HCT116 (cell line): ENCODE data around the gene CFAP74. TPM values are rescaled to one million over a fixed set of nuclear protein-coding genes. Genes with fewer than 3 reads are reported as not detected.

ENCODE experiments used
- ATAC-seq: fragments of 200-7000 bp; cut with Tn5 transposase; 2 replicates; pipeline ENCODE4 v1.9.1; 2020; ENCODE audit warnings: mild to moderate bottlenecking, moderate library complexity
- BruUV-seq: library from RNA; stranded (reverse); fragments of 400-500 nt; replicated peaks from 2 replicates; lab custom pipeline; 2021; lab: Mats Ljungman, UMichigan
- CTCF ChIA-PET: fragments of 300-600 bp; sonication (Branson Sonifier 250); formaldehyde crosslinking; loops from one replicate; lab custom pipeline; 2021; ENCODE audit warnings: antibody characterized with exemption; lab: Charles Lee
- POLR2A ChIA-PET: fragments of 300-600, 350-600 bp; sonication (Branson Sonifier 250); formaldehyde crosslinking; loops from one replicate; lab custom pipeline; 2021; ENCODE audit warnings: antibody characterized with exemption; lab: Charles Lee
- RAD21 ChIA-PET, 2 experiments: fragments of 300-600 bp; sonication (Branson Sonifier 250); formaldehyde crosslinking; loops; one replicate each; lab custom pipeline; 2023; ENCODE audit warnings: low total read pairs in 2 of 2; ENCODE audit not compliant: uncharacterized antibody in 2 of 2, unreplicated experiment in 2 of 2, low non-redundant PET in 1 of 2; lab: Charles Lee
- DNase-seq: peaks from one replicate; pipeline ENCODE4 v3.0.0-alpha.2; 2010; ENCODE audit warnings: low read depth, low spot score
- H2AFZ ChIP-seq: fragments of 200-600 bp; shearing (Covaris generic), sonication (generic); 2 replicates; pipeline ENCODE4 v1.6.1; 2017; ENCODE audit warnings: low read depth, mixed run types, mixed read lengths, antibody characterized with exemption, low read length; ENCODE audit not compliant: poor library complexity, severe bottlenecking
- H3K27ac ChIP-seq: 2 replicates; pipeline ENCODE4 v1.5.1; 2012; ENCODE audit warnings: low read depth, low read length
- H3K27me3 ChIP-seq: fragments of 200-600 bp; sonication (generic); 2 replicates; pipeline ENCODE4 v1.6.1; 2016; ENCODE audit warnings: mixed run types, low read length, mixed read lengths; ENCODE audit not compliant: insufficient read depth
- H3K36me3 ChIP-seq, 2 experiments: fragments of 200-500 bp in 1 of 2; fragments of 200-600 bp in 1 of 2; sonication (Bioruptor generic) in 1 of 2; sonication (generic) in 1 of 2; 2 replicates each; pipeline versions ENCODE4 v1.5.1 to v1.6.1; 2014 to 2016; ENCODE audit warnings: low read length in 2 of 2, inconsistent platforms in 1 of 2, mixed read lengths in 1 of 2, mixed run types in 1 of 2; ENCODE audit not compliant: insufficient read depth in 2 of 2, control insufficient read depth in 1 of 2
- H3K4me1 ChIP-seq, 2 experiments: fragments of 200-600 bp in 1 of 2; sonication (generic) in 1 of 2; 2 replicates each; pipeline versions ENCODE4 v1.5.1 to v1.6.1; 2012 to 2017; ENCODE audit warnings: low read length in 2 of 2, inconsistent platforms in 1 of 2, mild to moderate bottlenecking in 1 of 2, mixed read lengths in 1 of 2, mixed run types in 1 of 2, moderate library complexity in 1 of 2; ENCODE audit not compliant: insufficient read depth in 2 of 2, control insufficient read depth in 1 of 2
- H3K4me2 ChIP-seq: fragments of 200-600 bp; sonication (generic); 2 replicates; pipeline ENCODE4 v1.6.1; 2017; ENCODE audit warnings: mixed run types, low read length, mixed read lengths
- H3K4me3 ChIP-seq, 2 experiments: fragments of 200-600 bp in 1 of 2; sonication (generic) in 1 of 2; replicated peaks in 1 of 2; 2 replicates each; pipeline ENCODE4 v1.5.1; 2011 to 2016; ENCODE audit warnings: low read length in 2 of 2, control low read depth in 1 of 2, low read depth in 1 of 2, mild to moderate bottlenecking in 1 of 2, mixed read lengths in 1 of 2, mixed run types in 1 of 2
- H3K79me2 ChIP-seq: fragments of 200-600 bp; sonication (generic); 2 replicates; pipeline ENCODE4 v1.6.1; 2017; ENCODE audit warnings: mild to moderate bottlenecking, mixed run types, low read length, moderate library complexity, mixed read lengths; ENCODE audit not compliant: insufficient read depth
- H3K9ac ChIP-seq: fragments of 200-600 bp; sonication (generic); 2 replicates; pipeline ENCODE4 v1.6.1; 2016; ENCODE audit warnings: low read length, mixed read lengths
- H3K9me2 ChIP-seq: fragments of 200-600 bp; sonication (generic), shearing (Covaris generic); 2 replicates; pipeline ENCODE4 v1.6.1; 2017; ENCODE audit warnings: mixed run types, mild to moderate bottlenecking, moderate library complexity; ENCODE audit not compliant: insufficient read depth
- H3K9me3 ChIP-seq, 2 experiments: fragments of 200-500 bp in 1 of 2; fragments of 200-600 bp in 1 of 2; sonication (Bioruptor generic) in 1 of 2; sonication (generic) in 1 of 2; 2 replicates each; pipeline ENCODE4 v1.6.1; 2014 to 2017; ENCODE audit warnings: low read length in 2 of 2, mixed read lengths in 2 of 2, inconsistent platforms in 1 of 2, low read depth in 1 of 2, mild to moderate bottlenecking in 1 of 2, mixed run types in 1 of 2, moderate library complexity in 1 of 2; ENCODE audit not compliant: control insufficient read depth in 1 of 2, insufficient read depth in 1 of 2
- H4K20me1 ChIP-seq: fragments of 200-600 bp; sonication (generic), shearing (Covaris generic); 2 replicates; pipeline ENCODE4 v1.6.1; 2017; ENCODE audit warnings: mixed run types, mild to moderate bottlenecking, moderate library complexity; ENCODE audit not compliant: insufficient read depth
- CBX3 ChIP-seq: IDR thresholded peaks from 2 replicates; pipeline ENCODE4 v1.6.1; 2012; ENCODE audit warnings: low read depth
- EZH2phosphoT487 ChIP-seq: fragments of 200-600 bp; IDR thresholded peaks from 2 replicates; pipeline ENCODE4 v1.6.1; 2018; ENCODE audit warnings: antibody characterized with exemption, borderline replicate concordance
- FOSL1 ChIP-seq: IDR thresholded peaks from 2 replicates; pipeline ENCODE4 v1.6.1; 2012; ENCODE audit warnings: low read depth
- POLR2A ChIP-seq: IDR thresholded peaks from 2 replicates; pipeline ENCODE4 v1.7.0; 2011; ENCODE audit warnings: borderline replicate concordance; ENCODE audit not compliant: insufficient read depth, insufficient read length; ENCODE audit errors: extremely low read depth
- POLR2AphosphoS5 ChIP-seq: IDR thresholded peaks from 2 replicates; pipeline ENCODE4 v1.6.1; 2011; ENCODE audit warnings: mild to moderate bottlenecking, low read depth, low read length, moderate library complexity
- TCF7L2 ChIP-seq: IDR thresholded peaks from 2 replicates; pipeline ENCODE4 v1.7.0; 2011; ENCODE audit warnings: borderline replicate concordance, inconsistent platforms; ENCODE audit not compliant: insufficient read depth, insufficient read length; ENCODE audit errors: extremely low read depth
- ZNF274 ChIP-seq: fragments of 200-500 bp; sonication (Bioruptor generic); IDR thresholded peaks from 2 replicates; pipeline ENCODE4 v1.6.1; 2014; ENCODE audit warnings: mild to moderate bottlenecking, low read depth, low read length, inconsistent platforms
- intact Hi-C: fragments of 100-400 bp; cut with micrococcal nuclease; formaldehyde crosslinking; loops from 2 replicates; pipeline ENCODE4 v1.10.0; 2022
- total RNA-seq: library from RNA; stranded (reverse); gene quantifications from one replicate; pipeline ENCODE4 v1.2.1, GENCODE V29; 2021; ENCODE audit not compliant: unreplicated experiment
- TF ChIP-seq, protein P1 (sequence below), 3 experiments: fragments of 200-600 bp in 1 of 3; sonication (generic) in 1 of 3; IDR thresholded peaks in 2 of 3; conservative IDR thresholded peaks in 1 of 3; 2 replicates each; pipeline ENCODE4 v1.5.1; 2012 to 2017; ENCODE audit warnings: low read depth in 2 of 3, low read length in 2 of 3, antibody characterized with exemption in 1 of 3, borderline replicate concordance in 1 of 3, control low read depth in 1 of 3, mild to moderate bottlenecking in 1 of 3, mixed read lengths in 1 of 3, mixed run types in 1 of 3, moderate library complexity in 1 of 3; ENCODE audit not compliant: insufficient read depth in 1 of 3
- TF ChIP-seq, protein P2 (sequence below): IDR thresholded peaks from 2 replicates; pipeline ENCODE4 v1.6.1; 2011; ENCODE audit warnings: mild to moderate bottlenecking, low read length, moderate library complexity; ENCODE audit not compliant: insufficient replicate concordance; ENCODE audit errors: extremely low read depth

CFAP74 gene
- total RNA-seq, 1 experiment from 2014 or later, result 4.9 TPM

DNA sequence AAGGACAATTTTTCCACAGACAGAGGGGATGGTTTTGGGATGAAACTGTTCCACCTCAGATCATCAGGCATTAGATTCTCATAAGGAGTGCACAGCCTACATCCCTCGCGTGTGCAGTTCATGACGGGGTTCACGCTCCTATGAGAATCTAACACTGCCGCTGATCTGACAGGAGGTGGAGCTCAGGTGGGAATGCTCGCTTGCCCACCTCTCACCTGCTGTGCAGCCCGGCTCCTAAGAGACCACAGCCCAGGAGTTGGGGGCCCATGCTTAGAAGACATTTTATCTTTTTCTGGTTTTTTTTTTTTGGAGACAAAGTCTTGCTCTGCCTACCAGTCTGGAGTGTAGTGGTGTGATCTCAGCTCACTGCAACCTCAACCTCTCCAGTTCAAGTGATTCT lies 128.7 kb downstream of the CFAP74 start:
- no peak overlapping the region for H3K4me2 ChIP-seq
- no peaks in the 10 kb centered on the region for H3K4me1 ChIP-seq
- no peak overlapping the region for H3K9ac ChIP-seq
- DNase-seq, result no peak
- no peak overlapping the region for H3K4me3 ChIP-seq
- H3K27me3 ChIP-seq, result no peaks in the 10 kb centered on the region
- no peak overlapping the region for H3K27ac ChIP-seq
- no peaks in the 10 kb centered on the region for H3K9me3 ChIP-seq
- H4K20me1 ChIP-seq, result peaks cover 14% of the 10 kb centered on the region; the same call in 1 of the 2 replicates
- peaks cover 2 to 29% of the 10 kb centered on the region in 2 experiments; a peak in 2 of 4 replicates for H3K36me3 ChIP-seq
- no peak for TF ChIP-seq EZH2phosphoT487
- TF ChIP-seq, protein P1, sequence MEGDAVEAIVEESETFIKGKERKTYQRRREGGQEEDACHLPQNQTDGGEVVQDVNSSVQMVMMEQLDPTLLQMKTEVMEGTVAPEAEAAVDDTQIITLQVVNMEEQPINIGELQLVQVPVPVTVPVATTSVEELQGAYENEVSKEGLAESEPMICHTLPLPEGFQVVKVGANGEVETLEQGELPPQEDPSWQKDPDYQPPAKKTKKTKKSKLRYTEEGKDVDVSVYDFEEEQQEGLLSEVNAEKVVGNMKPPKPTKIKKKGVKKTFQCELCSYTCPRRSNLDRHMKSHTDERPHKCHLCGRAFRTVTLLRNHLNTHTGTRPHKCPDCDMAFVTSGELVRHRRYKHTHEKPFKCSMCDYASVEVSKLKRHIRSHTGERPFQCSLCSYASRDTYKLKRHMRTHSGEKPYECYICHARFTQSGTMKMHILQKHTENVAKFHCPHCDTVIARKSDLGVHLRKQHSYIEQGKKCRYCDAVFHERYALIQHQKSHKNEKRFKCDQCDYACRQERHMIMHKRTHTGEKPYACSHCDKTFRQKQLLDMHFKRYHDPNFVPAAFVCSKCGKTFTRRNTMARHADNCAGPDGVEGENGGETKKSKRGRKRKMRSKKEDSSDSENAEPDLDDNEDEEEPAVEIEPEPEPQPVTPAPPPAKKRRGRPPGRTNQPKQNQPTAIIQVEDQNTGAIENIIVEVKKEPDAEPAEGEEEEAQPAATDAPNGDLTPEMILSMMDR (IDR thresholded peaks at IDR 0.05 in 2 of 3, conservative IDR thresholded peaks at IDR 0.05 in 1 of 3; ENCODE audit: borderline replicate concordance in 1 of 3, insufficient read depth in 1 of 3, low read depth in 2 of 3, low read length in 2 of 3), result no peak
- TF ChIP-seq TCF7L2, result no peak
- TF ChIP-seq POLR2A, result no peak
- TF ChIP-seq, all 23 proteins: peak for 0
- intact Hi-C loops, result no loop called here
- no peaks in the 10 kb centered on the region for H3K9me2 ChIP-seq
- RAD21 ChIA-PET, result no interaction called here
- CTCF ChIA-PET, result interaction anchor here (1.7 kb wide), 1 partner anchor 31 kb away, joined by 3 read pairs; no protein-coding TSS in a partner anchor
- no peak for ATAC-seq
- BruUV-seq, result no TSS peak
- POLR2A ChIA-PET, result no interaction called here
- H3K79me2 ChIP-seq, result peaks cover 100% of the 10 kb centered on the region
- no peak overlapping the region for H2AFZ ChIP-seq

DNA sequence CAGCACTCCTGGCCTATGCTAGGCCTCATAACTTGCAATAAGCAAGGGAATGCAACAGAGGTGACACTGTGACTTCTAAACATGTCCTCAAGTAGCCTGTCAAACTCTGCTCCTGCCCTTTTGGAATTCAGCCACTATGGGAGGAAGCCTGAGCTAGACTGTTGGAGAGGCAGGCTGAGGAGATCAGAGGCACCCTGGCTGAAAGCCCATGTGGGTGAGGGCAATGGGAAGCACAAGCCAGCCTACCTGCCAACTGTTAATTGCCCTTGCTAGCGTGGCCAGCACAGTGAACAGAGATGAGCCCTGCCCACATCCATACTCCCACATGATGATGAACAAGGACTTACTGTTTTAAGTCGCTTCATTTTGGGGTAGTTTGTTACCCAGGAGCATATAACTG lies 130.4 kb downstream of the CFAP74 start:
- peaks cover 0 to 5% of the 10 kb centered on the region in 2 experiments; a peak in 2 of 4 replicates for H3K4me1 ChIP-seq
- H3K27ac ChIP-seq, result no peak overlapping the region
- no peaks in the 10 kb centered on the region for H3K9me3 ChIP-seq
- H3K27me3 ChIP-seq, result no peaks in the 10 kb centered on the region
- no TSS peak for BruUV-seq
- H3K4me3 ChIP-seq, result no peak overlapping the region
- peaks cover 2 to 34% of the 10 kb centered on the region in 2 experiments; a peak in 2 of 4 replicates for H3K36me3 ChIP-seq
- peaks cover 18% of the 10 kb centered on the region; the same call in 1 of the 2 replicates for H4K20me1 ChIP-seq
- intact Hi-C loops, result no loop called here
- TF ChIP-seq, protein P2, sequence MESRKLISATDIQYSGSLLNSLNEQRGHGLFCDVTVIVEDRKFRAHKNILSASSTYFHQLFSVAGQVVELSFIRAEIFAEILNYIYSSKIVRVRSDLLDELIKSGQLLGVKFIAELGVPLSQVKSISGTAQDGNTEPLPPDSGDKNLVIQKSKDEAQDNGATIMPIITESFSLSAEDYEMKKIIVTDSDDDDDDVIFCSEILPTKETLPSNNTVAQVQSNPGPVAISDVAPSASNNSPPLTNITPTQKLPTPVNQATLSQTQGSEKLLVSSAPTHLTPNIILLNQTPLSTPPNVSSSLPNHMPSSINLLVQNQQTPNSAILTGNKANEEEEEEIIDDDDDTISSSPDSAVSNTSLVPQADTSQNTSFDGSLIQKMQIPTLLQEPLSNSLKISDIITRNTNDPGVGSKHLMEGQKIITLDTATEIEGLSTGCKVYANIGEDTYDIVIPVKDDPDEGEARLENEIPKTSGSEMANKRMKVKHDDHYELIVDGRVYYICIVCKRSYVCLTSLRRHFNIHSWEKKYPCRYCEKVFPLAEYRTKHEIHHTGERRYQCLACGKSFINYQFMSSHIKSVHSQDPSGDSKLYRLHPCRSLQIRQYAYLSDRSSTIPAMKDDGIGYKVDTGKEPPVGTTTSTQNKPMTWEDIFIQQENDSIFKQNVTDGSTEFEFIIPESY, result no peak
- TF ChIP-seq POLR2A (no peak), CBX3 (no peak), POLR2AphosphoS5 (no peak), TCF7L2 (no peak), ZNF274 (no peak), FOSL1 (no peak)
- H2AFZ ChIP-seq, result no peak overlapping the region
- H3K79me2 ChIP-seq, result peaks cover 99% of the 10 kb centered on the region
- CTCF ChIA-PET, result no interaction called here
- RAD21 ChIA-PET, result no interaction called here
- ATAC-seq (no peak), DNase-seq (no peak)
- POLR2A ChIA-PET, result no interaction called here
- H3K9ac ChIP-seq, result no peak overlapping the region
- H3K9me2 ChIP-seq, result no peaks in the 10 kb centered on the region
- H3K4me2 ChIP-seq, result no peak overlapping the region
